H1 (cell line): ENCODE measurements around the gene HSPA5. TPM values are rescaled to one million over a fixed set of nuclear protein-coding genes. Genes with fewer than 3 reads are reported as not detected.

Source experiments
- CTCF ChIA-PET: fragments of 300-600 bp; sonication (Branson Sonifier 250); formaldehyde crosslinking; loops from one replicate; lab custom pipeline; 2021; ENCODE audit not compliant: partially characterized antibody; lab: Charles Lee
- POLR2A ChIA-PET: fragments of 300-600 bp; sonication (Branson Sonifier 250); formaldehyde crosslinking; loops from one replicate; lab custom pipeline; 2021; ENCODE audit warnings: inconsistent platforms; ENCODE audit not compliant: partially characterized antibody; lab: Charles Lee
- DNase-seq, 2 experiments: peaks; one replicate each; pipeline versions ENCODE4 v3.0.0 to v3.0.0-alpha.2; 2010 to 2022; ENCODE audit warnings: low spot score in 2 of 2, low read depth in 1 of 2, mixed read lengths in 1 of 2
- FAIRE-seq: peaks from 2 replicates; lab custom pipeline; 2011; peaks lifted over from hg19 to GRCh38; lab: Jason Lieb, UNC
- H2AFZ ChIP-seq: 2 replicates; pipeline ENCODE4 v1.8.1; 2012; ENCODE audit warnings: low read length, inconsistent platforms
- H2AK5ac ChIP-seq: 2 replicates; pipeline ENCODE4 v1.6.1; 2013; ENCODE audit warnings: low read depth, low read length
- H2BK120ac ChIP-seq: replicated peaks from 2 replicates; pipeline ENCODE3; 2013; ENCODE audit warnings: low read depth, low read length, inconsistent platforms
- H2BK12ac ChIP-seq: 2 replicates; pipeline ENCODE4 v1.6.1; 2013; ENCODE audit warnings: low read depth, low read length
- H2BK15ac ChIP-seq: 2 replicates; pipeline ENCODE4 v1.6.1; 2013; ENCODE audit warnings: low read length
- H2BK20ac ChIP-seq: 2 replicates; pipeline ENCODE4 v1.6.1; 2013; ENCODE audit warnings: low read length
- H2BK5ac ChIP-seq: 2 replicates; pipeline ENCODE4 v1.6.1; 2013; ENCODE audit warnings: low read depth, low read length
- H3K14ac ChIP-seq: 2 replicates; pipeline ENCODE4 v1.6.1; 2013; ENCODE audit warnings: inconsistent platforms; ENCODE audit not compliant: insufficient read length
- H3K18ac ChIP-seq: 2 replicates; pipeline ENCODE4 v1.6.1; 2013; ENCODE audit warnings: low read length; ENCODE audit errors: extremely low read depth
- H3K23ac ChIP-seq: 2 replicates; pipeline ENCODE4 v1.6.1; 2013; ENCODE audit warnings: inconsistent platforms; ENCODE audit not compliant: insufficient read length
- H3K23me2 ChIP-seq: 2 replicates; pipeline ENCODE4 v1.6.1; 2013; ENCODE audit warnings: low read depth, low read length
- H3K27ac ChIP-seq: 2 replicates; pipeline ENCODE4 v1.6.1; 2011; ENCODE audit warnings: low read depth, low read length, inconsistent platforms
- H3K27me3 ChIP-seq, 4 experiments: replicated peaks in 1 of 4; 1 replicate in 1 of 4; 2 replicates in 3 of 4; pipeline versions ENCODE4 v1.6.1 to v1.8.1; 2011 to 2013; ENCODE audit warnings: low read length in 3 of 4, mild to moderate bottlenecking in 3 of 4, inconsistent platforms in 2 of 4, mixed read lengths in 2 of 4, moderate library complexity in 1 of 4; ENCODE audit not compliant: control insufficient read depth in 3 of 4, insufficient read depth in 3 of 4; ENCODE audit errors: extremely low read depth in 1 of 4
- H3K36me3 ChIP-seq, 4 experiments: 2 replicates each; pipeline versions ENCODE4 v1.6.1 to v1.8.1; 2011 to 2013; ENCODE audit warnings: mild to moderate bottlenecking in 4 of 4, low read length in 3 of 4, moderate library complexity in 2 of 4, control low read depth in 1 of 4, inconsistent platforms in 1 of 4; ENCODE audit not compliant: insufficient read depth in 4 of 4, control insufficient read depth in 2 of 4
- H3K4ac ChIP-seq: replicated peaks from 2 replicates; pipeline ENCODE3; 2013; ENCODE audit warnings: low read length, low read depth, mixed read lengths, inconsistent platforms; ENCODE audit not compliant: insufficient read length
- H3K4me1 ChIP-seq, 4 experiments: replicated peaks in 1 of 4; 1 replicate in 1 of 4; 2 replicates in 3 of 4; pipeline versions ENCODE4 v1.6.1 to v1.8.1; 2011 to 2013; ENCODE audit warnings: low read length in 3 of 4, inconsistent platforms in 2 of 4, mixed read lengths in 1 of 4; ENCODE audit not compliant: insufficient read depth in 4 of 4, control insufficient read depth in 3 of 4
- H3K4me2 ChIP-seq, 2 experiments: 2 replicates each; pipeline versions ENCODE4 v1.6.1 to v1.8.1; 2011 to 2013; ENCODE audit warnings: low read depth in 2 of 2, low read length in 2 of 2, control low read depth in 1 of 2, inconsistent platforms in 1 of 2, mild to moderate bottlenecking in 1 of 2; ENCODE audit not compliant: insufficient read depth in 1 of 2
- H3K4me3 ChIP-seq, 4 experiments: fragments of 200-600, 300-600 bp in 1 of 4; sonication (generic), shearing (Covaris generic), sonication (Bioruptor Twin) in 1 of 4; 2 replicates each; pipeline versions ENCODE4 v1.5.1 to v1.8.1; 2011 to 2016; ENCODE audit warnings: low read length in 4 of 4, low read depth in 3 of 4, control low read depth in 2 of 4, inconsistent platforms in 2 of 4, mild to moderate bottlenecking in 2 of 4, mixed read lengths in 1 of 4, moderate library complexity in 1 of 4; ENCODE audit not compliant: insufficient read depth in 2 of 4; ENCODE audit errors: extremely low read depth in 1 of 4
- H3K56ac ChIP-seq: replicated peaks from 2 replicates; pipeline ENCODE3; 2013; ENCODE audit warnings: low read depth, mild to moderate bottlenecking, mixed read lengths, low read length, inconsistent platforms; ENCODE audit not compliant: insufficient read length
- H3K79me1 ChIP-seq: 2 replicates; pipeline ENCODE4 v1.6.1; 2013; ENCODE audit warnings: low read depth, low read length, control low read depth
- H3K79me2 ChIP-seq, 2 experiments: 2 replicates each; pipeline versions ENCODE4 v1.6.1 to v1.8.1; 2012 to 2013; ENCODE audit warnings: low read length in 2 of 2, mild to moderate bottlenecking in 2 of 2, inconsistent platforms in 1 of 2; ENCODE audit not compliant: insufficient read depth in 2 of 2, control insufficient read depth in 1 of 2
- H3K9ac ChIP-seq, 4 experiments: replicated peaks in 1 of 4; 1 replicate in 1 of 4; 2 replicates in 3 of 4; pipeline versions ENCODE4 v1.6.1 to v1.8.1; 2011 to 2013; ENCODE audit warnings: low read depth in 3 of 4, low read length in 3 of 4, control low read depth in 2 of 4, mild to moderate bottlenecking in 2 of 4, moderate library complexity in 2 of 4, inconsistent platforms in 1 of 4; ENCODE audit errors: extremely low read depth in 1 of 4
- H3K9me3 ChIP-seq, 2 experiments: 2 replicates each; pipeline versions ENCODE4 v1.6.1 to v1.8.1; 2012 to 2013; ENCODE audit warnings: mild to moderate bottlenecking in 2 of 2, moderate library complexity in 2 of 2, control low read depth in 1 of 2, inconsistent platforms in 1 of 2, low read depth in 1 of 2, low read length in 1 of 2, mixed read lengths in 1 of 2; ENCODE audit not compliant: insufficient read depth in 2 of 2
- H4K20me1 ChIP-seq, 2 experiments: replicated peaks in 1 of 2; 2 replicates each; pipeline versions ENCODE3 to v1.8.1; 2011 to 2013; ENCODE audit warnings: inconsistent platforms in 2 of 2, low read length in 2 of 2, mild to moderate bottlenecking in 1 of 2; ENCODE audit not compliant: insufficient read depth in 2 of 2, control insufficient read depth in 1 of 2
- H4K5ac ChIP-seq: 2 replicates; pipeline ENCODE4 v1.6.1; 2013; ENCODE audit warnings: low read length, low read depth, mixed read lengths, inconsistent platforms; ENCODE audit not compliant: insufficient read length
- H4K8ac ChIP-seq: 2 replicates; pipeline ENCODE4 v1.8.0; 2013; ENCODE audit warnings: mild to moderate bottlenecking, moderate library complexity, low read length, inconsistent platforms; ENCODE audit not compliant: insufficient read depth; ENCODE audit errors: extremely low read depth
- H4K91ac ChIP-seq: replicated peaks from 2 replicates; pipeline ENCODE3; 2013; ENCODE audit warnings: low read length, mixed read lengths, inconsistent platforms; ENCODE audit not compliant: insufficient read length
- CHD1 ChIP-seq: IDR thresholded peaks from 2 replicates; pipeline ENCODE4 v1.6.1; 2012; ENCODE audit warnings: low read depth, low read length, improper control_type of control experiment
- GTF2F1 ChIP-seq: IDR thresholded peaks from 2 replicates; pipeline ENCODE4 v1.6.1; 2012; ENCODE audit warnings: low read depth, low read length, improper control_type of control experiment, borderline replicate concordance
- JUN ChIP-seq: IDR thresholded peaks from 2 replicates; pipeline ENCODE4 v1.6.1; 2011; ENCODE audit warnings: low read depth, mild to moderate bottlenecking, improper control_type of control experiment, low read length
- KDM4A ChIP-seq: IDR thresholded peaks from one replicate; pipeline ENCODE4 v1.7.1; 2012; ENCODE audit warnings: low read depth, mild to moderate bottlenecking, moderate library complexity, low read length, inconsistent platforms; ENCODE audit not compliant: severe bottlenecking
- MAFK ChIP-seq: IDR thresholded peaks from 2 replicates; pipeline ENCODE4 v1.6.1; 2012; ENCODE audit warnings: low read depth, mild to moderate bottlenecking, improper control_type of control experiment, low read length
- NRF1 ChIP-seq: IDR thresholded peaks from 2 replicates; pipeline ENCODE4 v1.6.1; 2011; ENCODE audit warnings: mild to moderate bottlenecking, low read depth, low read length, improper control_type of control experiment
- POLR2AphosphoS5 ChIP-seq: IDR thresholded peaks from 2 replicates; pipeline ENCODE4 v1.6.1; 2011; ENCODE audit warnings: low read depth, low read length
- RXRA ChIP-seq: IDR thresholded peaks from 2 replicates; pipeline ENCODE4 v1.6.1; 2011; ENCODE audit warnings: low read depth, mild to moderate bottlenecking, low read length, moderate library complexity; ENCODE audit not compliant: insufficient read depth
- SIN3A ChIP-seq, 2 experiments: IDR thresholded peaks in 1 of 2; conservative IDR thresholded peaks in 1 of 2; 2 replicates each; pipeline ENCODE4 v1.6.1; 2011 to 2012; ENCODE audit warnings: low read length in 2 of 2, improper control_type of control experiment in 1 of 2, low read depth in 1 of 2, mild to moderate bottlenecking in 1 of 2
- SP4 ChIP-seq: IDR thresholded peaks from 2 replicates; pipeline ENCODE4 v1.6.1; 2012; ENCODE audit warnings: low read length, inconsistent platforms
- YY1 ChIP-seq: IDR thresholded peaks from 2 replicates; pipeline ENCODE4 v1.6.1; 2011; ENCODE audit warnings: low read depth, mild to moderate bottlenecking, low read length
- WGBS, 2 experiments: shearing (Covaris generic) in 1 of 2; methylation state at CpG; one replicate each; pipeline versions ENCODE4 v1.1.6 to v1.1.7; 2013 to 2015; ENCODE audit warnings: low lambda C conversion rate in 2 of 2, mixed read lengths in 2 of 2, inconsistent platforms in 1 of 2, low coverage in 1 of 2, missing lambda C conversion rate in 1 of 2; ENCODE audit not compliant: insufficient replicate concordance in 2 of 2, insufficient coverage in 1 of 2, insufficient read length in 1 of 2; ENCODE audit errors: extremely low coverage in 1 of 2, missing lambda C conversion rate in 1 of 2; 5-methylcytosine and 5-hydroxymethylcytosine counted together
- polyA plus RNA-seq, 7 experiments: library from polyadenylated mRNA; depleted of rRNA in 3 of 7; stranded (reverse) in 5 of 7; unstranded in 2 of 7; fragments of >200 nt in 5 of 7; fragments of 200-250 nt in 2 of 7; gene quantifications; 1 replicate in 5 of 7; 2 replicates in 1 of 7; 4 replicates in 1 of 7; pipeline versions ENCODE4 v1.2.1 to v1.2.3, GENCODE V29; 2011 to 2013; ENCODE audit warnings: missing spikeins in 2 of 7, mixed read lengths in 2 of 7
- total RNA-seq: library from RNA; stranded (reverse); fragmentation: NEBNext Ultra II Directional; extraction: Animal tissue kit (Norgen Biotek cat#: 25700); gene quantifications from 2 replicates; pipeline ENCODE4 v1.2.1, GENCODE V29; 2021
- TF ChIP-seq, protein P1 (sequence below), 3 experiments: IDR thresholded peaks; 1 replicate in 2 of 3; 2 replicates in 1 of 3; pipeline versions ENCODE4 v1.5.1 to v1.6.1; 2011; ENCODE audit warnings: low read length in 3 of 3, mild to moderate bottlenecking in 3 of 3, inconsistent platforms in 2 of 3, low read depth in 1 of 3, moderate library complexity in 1 of 3; ENCODE audit not compliant: insufficient read depth in 1 of 3; ENCODE audit errors: control extremely low read depth in 1 of 3

HSPA5 gene
- total and polyA plus RNA-seq, 2 of the 8 experiments (the other 6 are each of a cell fraction or from before 2014, with no cell fraction given): 91.3 to 352 TPM

DNA sequence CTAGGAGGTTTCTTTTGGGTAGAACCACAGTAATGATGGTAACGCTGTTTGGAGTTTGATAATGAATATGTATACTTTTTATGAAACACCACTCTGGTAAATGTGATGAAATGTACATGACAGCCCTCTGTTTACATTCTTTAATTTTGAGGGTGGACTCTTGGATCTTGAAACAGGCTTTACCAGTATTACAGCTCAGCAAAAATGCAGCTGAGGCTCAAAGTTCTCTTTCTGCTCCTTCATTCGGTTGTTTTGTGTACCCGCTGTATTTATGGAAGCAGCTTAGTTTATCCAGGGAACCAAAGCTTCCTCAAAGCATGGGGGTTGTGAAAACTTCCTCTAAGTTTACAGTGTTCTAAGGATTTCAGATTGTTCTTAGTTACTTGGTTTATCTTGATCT lies 31.6 kb upstream of the HSPA5 start:
- Histone ChIP-seq H3K23me2 (no peaks in the 10 kb centered on the region), H3K36me3 (no peaks in the 10 kb centered on the region), H4K5ac (peak overlapping the region; percentile 19), H4K91ac (no peak overlapping the region), H3K4me2 (no peak overlapping the region), H3K4ac (no peak overlapping the region), H3K18ac (peak overlapping the region; percentile 6; the same call in 1 of the 2 replicates), H4K20me1 (no peaks in the 10 kb centered on the region), H2BK20ac (no peak overlapping the region), H3K4me1 (peaks cover 0 to 7% (median 2%) of the 10 kb centered on the region in 4 experiments; a peak in 3 of 7 replicates), H2BK120ac (no peak overlapping the region), H3K27ac (no peak overlapping the region), H3K23ac (no peak overlapping the region), H3K56ac (no peak overlapping the region), H3K9me3 (no peaks in the 10 kb centered on the region), H4K8ac (no peak overlapping the region), H2BK15ac (no peak overlapping the region), H2BK5ac (no peak overlapping the region), H2BK12ac (no peak overlapping the region), H3K14ac (no peak overlapping the region), H2AK5ac (no peak overlapping the region), H3K27me3 (no peaks in the 10 kb centered on the region), H3K79me1 (peaks cover 7% of the 10 kb centered on the region), H3K9ac (no peak overlapping the region), H3K4me3 (no peak overlapping the region; a peak in 1 of 8 replicates), H2AFZ (no peak overlapping the region), H3K79me2 (peaks cover 0 to 68% of the 10 kb centered on the region in 2 experiments; a peak in 2 of 4 replicates)
- no peak for DNase-seq
- 95% methylated on average over 3 of the region's 3 CpGs; no CpG with 5 or more reads in 1 of the 2 experiments for WGBS, 2 experiments
- FAIRE-seq: no peak
- ChIA-PET CTCF (interaction anchor here (1.1 to 1.3 kb wide), 2 partner anchors 16 to 23 kb away, joined by 3 read pairs; no protein-coding TSS in a partner anchor), POLR2A (interaction anchor here (0.9 kb wide), 1 partner anchor 30 kb away, joined by 3 read pairs; no protein-coding TSS in a partner anchor)
- no peak for TF ChIP-seq JUN
- no peak for TF ChIP-seq SP4
- no peak for TF ChIP-seq MAFK
- no peak for TF ChIP-seq SIN3A (conservative IDR thresholded peaks at IDR 0.05 in 1 of 2, IDR thresholded peaks at IDR 0.05 in 1 of 2; ENCODE audit: low read depth in 1 of 2, low read length in 2 of 2)
- no peak for TF ChIP-seq POLR2AphosphoS5
- TF ChIP-seq KDM4A: no peak
- TF ChIP-seq RXRA: no peak
- TF ChIP-seq, protein P1, sequence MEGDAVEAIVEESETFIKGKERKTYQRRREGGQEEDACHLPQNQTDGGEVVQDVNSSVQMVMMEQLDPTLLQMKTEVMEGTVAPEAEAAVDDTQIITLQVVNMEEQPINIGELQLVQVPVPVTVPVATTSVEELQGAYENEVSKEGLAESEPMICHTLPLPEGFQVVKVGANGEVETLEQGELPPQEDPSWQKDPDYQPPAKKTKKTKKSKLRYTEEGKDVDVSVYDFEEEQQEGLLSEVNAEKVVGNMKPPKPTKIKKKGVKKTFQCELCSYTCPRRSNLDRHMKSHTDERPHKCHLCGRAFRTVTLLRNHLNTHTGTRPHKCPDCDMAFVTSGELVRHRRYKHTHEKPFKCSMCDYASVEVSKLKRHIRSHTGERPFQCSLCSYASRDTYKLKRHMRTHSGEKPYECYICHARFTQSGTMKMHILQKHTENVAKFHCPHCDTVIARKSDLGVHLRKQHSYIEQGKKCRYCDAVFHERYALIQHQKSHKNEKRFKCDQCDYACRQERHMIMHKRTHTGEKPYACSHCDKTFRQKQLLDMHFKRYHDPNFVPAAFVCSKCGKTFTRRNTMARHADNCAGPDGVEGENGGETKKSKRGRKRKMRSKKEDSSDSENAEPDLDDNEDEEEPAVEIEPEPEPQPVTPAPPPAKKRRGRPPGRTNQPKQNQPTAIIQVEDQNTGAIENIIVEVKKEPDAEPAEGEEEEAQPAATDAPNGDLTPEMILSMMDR (IDR thresholded peaks at IDR 0.05; ENCODE audit: control extremely low read depth in 1 of 3, insufficient read depth in 1 of 3, low read depth in 1 of 3, low read length in 3 of 3): no peak
- TF ChIP-seq YY1: no peak
- TF ChIP-seq GTF2F1: no peak
- TF ChIP-seq CHD1: no peak
- no peak for TF ChIP-seq NRF1
